Measurements from ENCODE around the gene PPM1N.
"Not testable (repeated sequence)": the region's sequence is repeated elsewhere in the genome, so short reads cannot be mapped to it uniquely, and the experiment has no call there.

Gene PPM1N

DNA sequence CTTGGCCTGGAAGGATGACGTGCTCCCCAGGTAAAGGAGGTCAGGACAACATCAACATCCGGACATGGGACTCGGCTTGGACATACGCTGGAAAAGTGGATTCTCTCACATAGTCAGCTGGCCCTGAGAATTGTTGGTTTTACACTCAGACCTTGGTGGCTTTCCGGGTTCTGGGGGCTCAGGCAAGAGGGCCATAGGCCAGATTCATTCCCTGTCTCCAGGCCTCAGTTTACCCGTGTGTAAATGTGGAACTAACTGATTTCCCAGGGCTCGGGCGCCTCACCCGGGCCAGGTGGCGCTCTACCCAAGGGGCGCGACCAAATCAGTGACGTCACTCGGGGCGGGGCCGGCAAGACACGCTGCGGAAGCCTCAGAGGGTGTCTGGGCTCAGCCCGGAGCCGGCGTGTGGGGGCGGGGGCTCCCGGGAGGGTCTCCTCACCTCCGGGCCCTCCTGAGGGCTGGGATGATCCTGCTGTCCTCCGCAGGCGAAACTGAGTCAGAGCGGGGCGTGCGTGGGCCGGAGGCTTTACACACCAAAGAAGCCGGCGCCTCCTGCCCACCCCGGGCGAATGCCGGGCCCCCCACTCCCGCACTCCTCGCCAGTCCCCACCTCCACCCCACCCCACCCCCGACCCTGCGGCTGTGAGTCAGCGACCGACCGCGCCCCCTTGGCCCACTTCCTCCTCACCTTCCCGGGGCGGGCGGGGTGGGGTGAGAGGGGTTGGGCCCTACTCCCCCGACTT, 8.2 kb downstream of the PPM1N start:
- DNase-seq (ENCODE audit: low read depth, low spot score), result peak; percentile 87
- peak overlapping the region; percentile 61 for H3K4me3 ChIP-seq (ENCODE audit: low read length)

DNA sequence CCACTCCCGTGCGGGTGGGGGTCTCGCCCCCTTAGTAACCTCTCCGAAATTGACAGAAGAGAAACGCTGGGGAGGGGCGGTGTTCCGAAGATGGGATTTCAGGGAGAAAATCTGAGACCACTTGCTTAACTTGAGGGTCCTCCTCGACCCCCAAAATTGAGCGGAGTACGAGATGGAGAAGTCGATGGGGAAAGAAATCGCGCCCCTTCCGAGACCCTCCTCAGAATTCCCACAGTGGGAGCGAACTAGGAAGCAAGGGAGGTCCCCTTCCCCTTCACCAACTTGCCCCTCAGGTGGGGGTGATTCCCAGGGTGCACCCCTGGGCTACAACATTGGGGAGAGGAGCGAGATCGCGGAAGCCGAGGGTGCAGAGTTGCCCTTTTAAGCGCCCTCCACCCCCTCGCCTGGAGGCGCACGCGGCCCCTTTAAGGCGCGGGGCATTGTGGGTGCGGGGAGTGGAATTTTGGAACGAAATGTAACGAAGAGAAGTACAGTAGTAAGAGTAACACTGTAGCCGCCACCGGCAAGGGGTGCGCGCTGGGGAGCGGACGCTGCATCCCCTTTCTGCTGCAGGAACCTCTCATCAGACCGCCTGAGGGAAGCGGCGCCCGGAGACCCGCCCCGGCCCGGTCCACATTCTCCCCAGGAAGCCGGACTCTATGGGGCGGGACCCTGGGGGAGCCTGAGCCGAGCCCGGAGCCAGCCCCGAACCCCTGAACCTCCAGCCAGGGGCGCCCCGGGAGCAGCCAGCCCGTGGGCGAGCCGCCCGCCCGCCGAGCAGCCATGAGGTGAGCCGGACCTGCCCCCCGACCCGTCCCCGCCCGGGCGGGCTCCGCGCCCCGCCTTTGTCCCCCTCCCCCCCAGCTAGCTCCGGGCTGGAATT, 9.0 kb downstream of the PPM1N start, which contains the start of gene VASP:
VASP (plus strand) TSS at position 491 of the 883 bp plus-strand sequence; CDS start at position 784, 293 bp downstream.
- H3K4me3 ChIP-seq (ENCODE audit: low read length), result peak within 1 kb of the TSS; percentile 61
- DNase-seq (ENCODE audit: low read depth, low spot score), result peak; percentile 86

DNA sequence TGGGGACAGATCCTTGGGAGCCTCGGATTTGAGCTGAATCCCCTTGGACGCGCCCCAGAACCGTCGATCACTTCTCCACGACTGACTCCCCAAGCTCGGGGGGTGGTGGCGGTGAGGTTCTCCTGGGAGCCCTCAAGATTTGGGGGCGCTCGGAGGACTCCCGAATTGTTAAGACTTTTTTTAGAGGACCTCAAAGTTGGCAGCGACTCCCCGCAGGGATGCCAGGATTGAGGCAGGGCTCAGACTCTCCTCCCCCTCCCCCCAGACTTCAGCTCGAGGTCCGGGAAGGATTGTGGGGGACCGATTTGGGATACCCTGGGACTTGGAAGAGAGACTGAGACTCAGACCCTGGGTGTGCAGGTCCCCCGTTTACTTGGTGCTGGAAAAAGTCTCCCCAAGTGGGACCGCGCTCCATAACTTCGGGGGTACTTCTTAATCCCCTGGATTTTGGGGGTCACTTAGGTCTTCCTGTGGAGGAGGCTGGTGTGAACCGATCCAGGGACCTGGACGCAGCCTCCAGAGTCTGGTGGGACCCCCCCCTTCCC, 9.7 kb downstream of the PPM1N start:
- H3K4me3 ChIP-seq (ENCODE audit: low read length), result peak overlapping the region; percentile 61
- DNase-seq (ENCODE audit: low read depth, low spot score), result no peak

DNA sequence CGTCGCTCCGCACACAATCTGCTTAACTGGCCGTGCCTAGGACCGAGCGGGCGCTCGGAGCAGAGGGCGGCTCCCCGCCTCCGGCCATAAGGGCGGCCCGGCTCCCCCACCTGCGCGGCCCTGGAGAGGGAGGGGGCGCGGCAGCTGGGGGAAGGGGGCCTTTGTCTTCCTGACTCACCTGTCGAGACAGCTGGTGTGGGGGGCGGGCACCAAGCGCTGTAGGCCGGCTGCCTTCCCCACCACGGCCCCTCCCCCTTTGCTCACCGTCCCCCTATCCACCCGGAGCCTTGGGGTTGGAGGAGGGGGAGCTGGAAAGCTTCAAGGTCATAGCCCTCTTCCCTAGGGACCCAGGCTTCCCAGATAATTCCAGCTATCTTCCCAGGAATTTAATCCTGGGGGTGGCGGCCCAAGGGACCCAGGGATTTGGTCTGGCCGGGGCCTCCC, 10.2 kb downstream of the PPM1N start:
- peak overlapping the region; percentile 61 for H3K4me3 ChIP-seq (ENCODE audit: low read length)
- no peak for DNase-seq (ENCODE audit: low read depth, low spot score)

GRCh38 chr19:45508861-45509691, 10.8 kb downstream of the PPM1N start:
- DNase-seq (ENCODE audit: low read depth, low spot score), result no peak

GRCh38 chr19:45509692-45510015, 11.4 kb downstream of the PPM1N start:
- H3K4me3 ChIP-seq (ENCODE audit: low read length), result no peak overlapping the region
- DNase-seq (ENCODE audit: low read depth, low spot score), result no peak

More at GRCh38 chr19:45508861-45509691, 10.8 kb downstream of the PPM1N start:
- peak overlapping the region; percentile 61 for H3K4me3 ChIP-seq (ENCODE audit: low read length)

GRCh38 chr19:45510352-45510751, 12.1 kb downstream of the PPM1N start:
- not testable (repeated sequence) for DNase-seq (ENCODE audit: low read depth, low spot score); H3K4me3 ChIP-seq (ENCODE audit: low read length)

DNA sequence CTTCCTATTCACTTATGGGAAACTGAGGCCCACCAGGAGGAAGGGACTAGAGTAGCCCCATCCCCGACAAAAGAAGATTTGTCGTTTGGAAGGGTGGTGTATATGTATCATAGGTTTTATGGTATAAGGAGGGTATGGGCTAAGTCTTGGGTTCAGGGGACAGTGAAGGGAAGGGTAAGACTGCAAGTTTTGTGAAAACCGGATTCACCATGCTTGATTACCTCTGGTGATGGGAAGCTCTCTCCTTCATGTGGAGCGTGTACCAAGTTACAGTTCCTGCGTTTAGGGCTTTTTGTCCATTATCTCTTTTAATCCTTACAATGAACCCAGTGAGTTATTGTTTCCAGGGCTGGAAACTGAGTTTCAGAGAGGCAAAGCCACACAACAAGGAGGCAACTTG, 12.8 kb downstream of the PPM1N start:
- DNase-seq (ENCODE audit: low read depth, low spot score), result no peak
- H3K4me3 ChIP-seq (ENCODE audit: low read length), result no peak overlapping the region

DNA sequence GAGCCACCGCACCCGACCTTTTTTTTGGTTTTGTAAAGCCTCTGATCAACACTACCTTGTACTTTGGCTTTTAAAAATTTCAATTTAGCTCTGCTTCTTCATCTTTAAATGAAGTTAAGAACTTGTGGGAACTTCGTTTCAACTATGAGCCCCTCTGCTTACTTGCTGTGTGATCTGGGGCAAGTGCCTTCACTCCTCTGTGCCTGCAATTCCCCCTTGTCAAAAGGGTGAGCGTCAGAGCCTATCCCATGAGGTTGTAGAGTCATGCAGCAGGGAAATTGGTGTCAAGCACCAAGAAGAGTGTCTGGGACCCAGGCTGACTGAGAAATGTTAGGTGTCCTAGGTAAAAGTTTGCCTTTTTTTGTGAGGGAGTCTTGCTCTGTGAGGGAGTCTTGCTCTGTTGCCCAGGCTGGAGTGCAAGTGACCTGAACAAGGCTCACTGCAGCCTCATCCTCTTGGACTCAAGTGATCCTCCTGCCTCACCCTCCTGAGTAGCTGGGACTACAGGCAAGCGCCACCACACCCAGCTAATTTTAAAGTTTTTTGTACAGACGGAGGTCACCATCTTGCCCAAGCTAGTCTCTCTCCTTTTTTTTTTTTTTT, 14.7 kb downstream of the PPM1N start:
- H3K4me3 ChIP-seq (ENCODE audit: low read length), result no peak overlapping the region
- DNase-seq (ENCODE audit: low read depth, low spot score), result no peak

- no peak for DNase-seq (ENCODE audit: low read depth, low spot score)
- H3K4me3 ChIP-seq (ENCODE audit: low read length), result no peak overlapping the region
Observed at GRCh38 chr19:45514376-45515051, 16.3 kb downstream of the PPM1N start.

- no peak overlapping the region for H3K4me3 ChIP-seq (ENCODE audit: low read length)
- DNase-seq (ENCODE audit: low read depth, low spot score), result no peak
Observed at GRCh38 chr19:45515081-45515624, 16.9 kb downstream of the PPM1N start.

DNA sequence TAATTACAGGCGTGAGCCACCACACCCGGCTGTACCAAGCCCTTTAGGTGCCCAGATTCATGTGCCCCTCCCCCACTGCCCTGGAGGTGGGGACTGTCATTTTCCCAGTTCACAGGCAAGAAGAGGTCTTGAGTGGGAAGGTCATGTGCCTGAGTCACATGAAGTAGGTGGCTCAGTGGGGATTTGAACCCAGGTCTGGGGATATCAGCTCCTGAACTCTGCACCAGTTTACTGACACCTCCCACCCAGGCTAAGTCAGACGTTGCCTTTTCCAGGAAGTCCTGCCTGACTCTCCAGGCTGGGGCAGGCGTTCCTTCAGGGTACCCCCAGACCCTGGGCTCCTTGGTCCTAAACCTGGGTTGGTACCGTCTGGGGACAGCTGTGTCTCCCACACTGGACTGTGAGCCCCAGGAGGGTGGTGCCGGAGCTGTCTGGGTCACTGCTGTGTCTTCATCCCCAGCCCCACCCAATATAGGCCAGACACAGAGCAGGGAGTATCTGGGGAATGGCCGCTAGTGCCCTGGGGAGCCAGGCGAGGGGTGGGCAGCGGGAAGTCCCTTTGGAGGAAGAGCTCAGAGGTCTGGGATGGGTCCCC, 17.7 kb downstream of the PPM1N start:
- DNase-seq (ENCODE audit: low read depth, low spot score), result no peak
- no peak overlapping the region for H3K4me3 ChIP-seq (ENCODE audit: low read length)

DNA sequence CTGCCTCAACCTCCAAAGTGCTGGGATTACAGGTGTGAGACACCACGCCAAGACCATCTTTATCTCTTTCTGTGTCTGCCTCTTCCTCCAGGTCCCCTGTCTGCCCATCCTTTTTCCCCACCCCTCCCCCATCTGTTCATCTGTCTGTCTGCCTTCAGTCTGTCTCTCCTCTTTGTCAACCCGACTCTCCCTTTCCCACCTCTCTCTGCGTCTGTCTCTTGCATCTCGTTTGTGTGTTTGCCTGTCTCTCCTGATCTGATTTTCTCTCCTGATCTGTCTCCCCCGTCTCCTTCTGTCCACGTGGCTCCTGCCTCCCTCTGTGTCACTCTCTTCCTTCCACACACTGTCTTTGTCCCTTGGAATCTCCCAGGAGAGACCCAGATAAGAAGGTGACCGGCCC, 19.0 kb downstream of the PPM1N start:
- DNase-seq (ENCODE audit: low read depth, low spot score), result no peak
- no peak overlapping the region for H3K4me3 ChIP-seq (ENCODE audit: low read length)

DNA sequence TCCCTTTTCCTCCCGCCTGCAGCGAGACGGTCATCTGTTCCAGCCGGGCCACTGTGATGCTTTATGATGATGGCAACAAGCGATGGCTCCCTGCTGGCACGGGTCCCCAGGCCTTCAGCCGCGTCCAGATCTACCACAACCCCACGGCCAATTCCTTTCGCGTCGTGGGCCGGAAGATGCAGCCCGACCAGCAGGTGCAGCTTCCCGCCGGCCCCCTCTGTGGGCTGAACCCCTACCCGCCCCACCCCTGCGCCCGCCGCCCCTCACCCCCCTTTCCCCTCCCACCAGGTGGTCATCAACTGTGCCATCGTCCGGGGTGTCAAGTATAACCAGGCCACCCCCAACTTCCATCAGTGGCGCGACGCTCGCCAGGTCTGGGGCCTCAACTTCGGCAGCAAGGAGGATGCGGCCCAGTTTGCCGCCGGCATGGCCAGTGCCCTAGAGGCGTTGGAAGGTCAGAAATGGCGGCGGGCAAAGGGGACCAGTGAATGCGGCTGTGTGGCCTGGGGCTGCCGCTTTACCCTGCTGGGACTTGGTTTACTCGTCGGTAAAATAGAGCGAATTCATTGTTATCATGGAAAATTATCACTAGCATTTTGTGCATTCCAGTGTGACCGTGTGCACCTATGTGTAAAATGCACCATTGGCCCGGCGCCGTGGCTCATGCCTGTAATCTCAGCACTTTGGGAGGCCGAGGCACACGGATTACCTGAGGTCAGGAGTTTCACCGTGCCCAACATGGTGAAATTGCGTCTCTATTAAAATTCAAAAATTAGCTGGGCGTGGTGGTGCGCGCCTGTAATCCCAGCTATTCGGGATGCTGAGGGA, 19.6 kb downstream of the PPM1N start:
- no peak for DNase-seq (ENCODE audit: low read depth, low spot score)
- no peak overlapping the region for H3K4me3 ChIP-seq (ENCODE audit: low read length)

GRCh38 chr19:45518469-45518826, 20.2 kb downstream of the PPM1N start:
- DNase-seq (ENCODE audit: low read depth, low spot score), result no peak
- no peak overlapping the region for H3K4me3 ChIP-seq (ENCODE audit: low read length)

- DNase-seq (ENCODE audit: low read depth, low spot score), result no peak
- H3K4me3 ChIP-seq (ENCODE audit: low read length), result no peak overlapping the region
Observed at GRCh38 chr19:45522010-45522941, 24.0 kb downstream of the PPM1N start.
